Measurements from ENCODE around the gene ME3.

- TF ChIP-seq CTCF (IDR thresholded peaks at IDR 0.05): no peak
- no peak for TF ChIP-seq POLR2A (IDR thresholded peaks at IDR 0.05)
- no peak for TF ChIP-seq EP300 (IDR thresholded peaks at IDR 0.05)
- TF ChIP-seq POLR2AphosphoS5 (IDR thresholded peaks at IDR 0.05): no peak
These were observed 194.1 kb downstream of the ME3 start for GRCh38 chr11:86478348-86478747.

Data from gastroesophageal sphincter (tissue), 3 donors.